ENCODE measurements around the gene FAM20C. TPM values are rescaled to one million over a fixed set of nuclear protein-coding genes. Genes with fewer than 3 reads are reported as not detected.
A peak's percentile ranks its signal among the peaks of the same experiment; 100 is the strongest.

FAM20C gene
- total RNA-seq, 1 experiment from 2014 or later: 34.0 TPM

- Mint-ChIP-seq H3K4me3 (ENCODE audit: unreplicated experiment) (no peak overlapping the region), H3K9me3 (ENCODE audit: unreplicated experiment) (no peaks in the 10 kb centered on the region), H3K27ac (ENCODE audit: unreplicated experiment) (peak overlapping the region; percentile 82), H3K36me3 (ENCODE audit: insufficient read depth, unreplicated experiment) (no peaks in the 10 kb centered on the region), H3K27me3 (ENCODE audit: insufficient read depth, unreplicated experiment) (no peaks in the 10 kb centered on the region), H3K4me1 (ENCODE audit: low read depth, unreplicated experiment) (peaks cover 26% of the 10 kb centered on the region)
- no peaks in the 10 kb centered on the region for H3K27me3 ChIP-seq (replicated peaks; ENCODE audit: control insufficient read depth, insufficient read depth, low read length)
- POLR2A ChIA-PET: no interaction called here
- TF ChIP-seq, protein P1, sequence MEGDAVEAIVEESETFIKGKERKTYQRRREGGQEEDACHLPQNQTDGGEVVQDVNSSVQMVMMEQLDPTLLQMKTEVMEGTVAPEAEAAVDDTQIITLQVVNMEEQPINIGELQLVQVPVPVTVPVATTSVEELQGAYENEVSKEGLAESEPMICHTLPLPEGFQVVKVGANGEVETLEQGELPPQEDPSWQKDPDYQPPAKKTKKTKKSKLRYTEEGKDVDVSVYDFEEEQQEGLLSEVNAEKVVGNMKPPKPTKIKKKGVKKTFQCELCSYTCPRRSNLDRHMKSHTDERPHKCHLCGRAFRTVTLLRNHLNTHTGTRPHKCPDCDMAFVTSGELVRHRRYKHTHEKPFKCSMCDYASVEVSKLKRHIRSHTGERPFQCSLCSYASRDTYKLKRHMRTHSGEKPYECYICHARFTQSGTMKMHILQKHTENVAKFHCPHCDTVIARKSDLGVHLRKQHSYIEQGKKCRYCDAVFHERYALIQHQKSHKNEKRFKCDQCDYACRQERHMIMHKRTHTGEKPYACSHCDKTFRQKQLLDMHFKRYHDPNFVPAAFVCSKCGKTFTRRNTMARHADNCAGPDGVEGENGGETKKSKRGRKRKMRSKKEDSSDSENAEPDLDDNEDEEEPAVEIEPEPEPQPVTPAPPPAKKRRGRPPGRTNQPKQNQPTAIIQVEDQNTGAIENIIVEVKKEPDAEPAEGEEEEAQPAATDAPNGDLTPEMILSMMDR (IDR thresholded peaks at IDR 0.05; ENCODE audit: insufficient read depth in 1 of 2, low read depth in 1 of 2, low read length in 1 of 2, severe bottlenecking in 1 of 2, unreplicated experiment in 1 of 2): no peak
- intact Hi-C loops (cut with micrococcal nuclease; ENCODE audit: unreplicated experiment): no loop called here
- no peaks in the 10 kb centered on the region for H3K36me3 ChIP-seq (ENCODE audit: control insufficient read depth, insufficient read depth, low read length)
- CTCF ChIA-PET: no interaction called here
- BruUV-seq (replicated peaks): no TSS peak
- H3K9me3 ChIP-seq: no peaks in the 10 kb centered on the region; the same call in 1 of the 2 replicates
- DNase-seq: peak in 1 of 2 experiments; percentile 23
- H3K4me3 ChIP-seq (ENCODE audit: low read depth, low read length): no peak overlapping the region
- H3K4me1 ChIP-seq: peaks cover 16% of the 10 kb centered on the region
Observed at GRCh38 chr7:286266-286665, 93.9 kb downstream of the FAM20C start.

- Mint-ChIP-seq H3K9me3 (ENCODE audit: unreplicated experiment) (no peaks in the 10 kb centered on the region), H3K4me1 (ENCODE audit: low read depth, unreplicated experiment) (peaks cover 21% of the 10 kb centered on the region), H3K27ac (ENCODE audit: unreplicated experiment) (no peak overlapping the region), H3K36me3 (ENCODE audit: insufficient read depth, unreplicated experiment) (no peaks in the 10 kb centered on the region), H3K27me3 (ENCODE audit: insufficient read depth, unreplicated experiment) (no peaks in the 10 kb centered on the region), H3K4me3 (ENCODE audit: unreplicated experiment) (no peak overlapping the region)
- intact Hi-C loops (cut with micrococcal nuclease; ENCODE audit: unreplicated experiment): no loop called here
- TF ChIP-seq, protein P1 (IDR thresholded peaks at IDR 0.05; ENCODE audit: insufficient read depth in 1 of 2, low read depth in 1 of 2, low read length in 1 of 2, severe bottlenecking in 1 of 2, unreplicated experiment in 1 of 2): no peak
- BruUV-seq (replicated peaks): no TSS peak
- Histone ChIP-seq H3K27me3 (replicated peaks; ENCODE audit: control insufficient read depth, insufficient read depth, low read length) (no peaks in the 10 kb centered on the region), H3K9me3 (no peaks in the 10 kb centered on the region; the same call in 1 of the 2 replicates), H3K36me3 (ENCODE audit: control insufficient read depth, insufficient read depth, low read length) (no peaks in the 10 kb centered on the region), H3K4me1 (peaks cover 22% of the 10 kb centered on the region), H3K4me3 (ENCODE audit: low read depth, low read length) (no peak overlapping the region)
- POLR2A ChIA-PET: no interaction called here
- no peak for DNase-seq
- CTCF ChIA-PET: no interaction called here
Observed at GRCh38 chr7:288671-289101, 96.3 kb downstream of the FAM20C start.

- no peaks in the 10 kb centered on the region for H3K27me3 ChIP-seq (replicated peaks; ENCODE audit: control insufficient read depth, insufficient read depth, low read length)
- H3K9me3 ChIP-seq: no peaks in the 10 kb centered on the region; the same call in 1 of the 2 replicates
- peaks cover 25% of the 10 kb centered on the region for H3K4me1 ChIP-seq
- Mint-ChIP-seq H3K4me1 (ENCODE audit: low read depth, unreplicated experiment) (peaks cover 17% of the 10 kb centered on the region), H3K9me3 (ENCODE audit: unreplicated experiment) (no peaks in the 10 kb centered on the region), H3K4me3 (ENCODE audit: unreplicated experiment) (no peak overlapping the region), H3K27me3 (ENCODE audit: insufficient read depth, unreplicated experiment) (no peaks in the 10 kb centered on the region), H3K36me3 (ENCODE audit: insufficient read depth, unreplicated experiment) (no peaks in the 10 kb centered on the region), H3K27ac (ENCODE audit: unreplicated experiment) (no peak overlapping the region)
- no peaks in the 10 kb centered on the region for H3K36me3 ChIP-seq (ENCODE audit: control insufficient read depth, insufficient read depth, low read length)
- TF ChIP-seq, protein P1 (IDR thresholded peaks at IDR 0.05; ENCODE audit: insufficient read depth in 1 of 2, low read depth in 1 of 2, low read length in 1 of 2, severe bottlenecking in 1 of 2, unreplicated experiment in 1 of 2): no peak
- ChIA-PET POLR2A (no interaction called here), CTCF (no interaction called here)
- BruUV-seq (replicated peaks): no TSS peak
- intact Hi-C loops (cut with micrococcal nuclease; ENCODE audit: unreplicated experiment): no loop called here
- peak in 1 of 2 experiments; percentile 26 for DNase-seq
- no peak overlapping the region for H3K4me3 ChIP-seq (ENCODE audit: low read depth, low read length)
Observed at GRCh38 chr7:289209-289755, 96.9 kb downstream of the FAM20C start.

All from Caco-2 (cell line).